NT2/D1 (cell line): Measurements from ENCODE around the gene RNF14.

Experiments used
- SUZ12 ChIP-seq: IDR thresholded peaks from 2 replicates; pipeline ENCODE4 v1.6.1; 2011; ENCODE audit not compliant: insufficient read length, insufficient read depth; ENCODE audit errors: extremely low read depth
- ZNF274 ChIP-seq: IDR thresholded peaks from 2 replicates; pipeline ENCODE4 v1.6.1; 2011; ENCODE audit warnings: mild to moderate bottlenecking, low read depth, low read length

- TF ChIP-seq ZNF274 = no peak
- TF ChIP-seq SUZ12 = no peak
These were observed 45.0 kb downstream of the RNF14 start for GRCh38 chr5:142013734-142014521.
